ENCODE measurements around the gene CENPU. TPM values are rescaled to one million over a fixed set of nuclear protein-coding genes. Genes with fewer than 3 reads are reported as not detected.
A peak's percentile ranks its signal among the peaks of the same experiment; 100 is the strongest.
"Not testable (repeated sequence)": the region's sequence is repeated elsewhere in the genome, so short reads cannot be mapped to it uniquely, and the experiment has no call there.

The CENPU gene
- 3.1 TPM for total RNA-seq

- peak; percentile 96 for DNase-seq (ENCODE audit: low spot score)
Observed at GRCh38 chr4:184733654-184734524, at the start of gene CENPU. TSS of gene CENPU (minus strand) at chr4:184734096. CDS start at chr4:184734062, 34 bp downstream.

DNA sequence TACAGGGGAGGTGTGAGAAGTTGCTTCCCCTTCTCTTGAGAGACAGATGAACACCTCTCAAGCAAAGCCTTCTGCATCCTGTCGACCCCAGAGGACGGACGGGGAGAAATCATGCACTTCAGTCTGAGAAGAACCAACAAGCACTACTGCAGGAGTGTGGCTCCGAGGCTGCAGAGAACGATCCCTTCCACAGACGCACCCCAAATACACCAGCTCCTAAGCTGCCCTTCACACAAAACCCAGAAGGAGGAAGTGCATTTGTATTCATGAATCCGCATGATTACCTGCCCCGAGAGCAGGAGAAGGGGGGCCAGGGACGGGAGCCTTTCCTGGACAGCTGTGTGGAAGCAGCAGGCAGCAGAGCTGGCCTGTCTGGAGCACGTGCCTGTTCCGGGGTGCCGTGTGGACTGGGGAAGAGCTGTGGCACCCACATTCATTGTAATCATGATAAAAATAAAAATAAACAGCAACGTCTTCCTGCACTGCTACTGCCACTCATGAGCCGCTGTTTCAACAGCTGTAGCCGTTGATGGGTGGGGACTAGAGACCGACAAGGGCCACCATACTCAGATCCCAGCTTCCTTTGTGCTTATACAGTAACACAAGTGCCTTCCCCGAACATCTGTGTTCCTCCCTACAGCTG lies 49.0 kb upstream of the CENPU start:
- peak; percentile 58 for DNase-seq (ENCODE audit: low spot score)

GRCh38 chr4:184779160-184779559 lies 45.3 kb upstream of the CENPU start:
- DNase-seq (ENCODE audit: low spot score) = not testable (repeated sequence)

DNA sequence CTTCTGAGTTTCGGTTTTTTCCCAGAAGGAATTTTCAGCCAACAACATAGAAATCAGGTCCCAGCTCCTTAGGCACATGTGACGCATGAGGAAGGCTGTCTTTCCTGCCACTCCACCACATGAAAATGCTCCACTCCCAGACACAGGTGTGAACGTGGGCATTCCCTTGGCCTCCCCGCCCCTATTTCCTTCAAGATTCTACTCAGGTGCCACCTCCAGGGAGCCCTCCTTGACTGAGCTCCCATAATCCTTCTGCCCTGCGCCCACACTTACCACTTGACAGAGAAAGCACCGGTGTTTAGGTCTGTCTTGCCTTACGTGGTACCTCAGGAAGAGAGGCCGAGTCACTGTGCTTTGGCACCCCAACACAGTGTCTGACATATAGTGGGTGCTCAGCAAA lies 44.4 kb upstream of the CENPU start:
- no peak for DNase-seq (ENCODE audit: low spot score)

- no peak for DNase-seq (ENCODE audit: low spot score)
Observed at GRCh38 chr4:184776821-184777220, 42.9 kb upstream of the CENPU start.

DNA sequence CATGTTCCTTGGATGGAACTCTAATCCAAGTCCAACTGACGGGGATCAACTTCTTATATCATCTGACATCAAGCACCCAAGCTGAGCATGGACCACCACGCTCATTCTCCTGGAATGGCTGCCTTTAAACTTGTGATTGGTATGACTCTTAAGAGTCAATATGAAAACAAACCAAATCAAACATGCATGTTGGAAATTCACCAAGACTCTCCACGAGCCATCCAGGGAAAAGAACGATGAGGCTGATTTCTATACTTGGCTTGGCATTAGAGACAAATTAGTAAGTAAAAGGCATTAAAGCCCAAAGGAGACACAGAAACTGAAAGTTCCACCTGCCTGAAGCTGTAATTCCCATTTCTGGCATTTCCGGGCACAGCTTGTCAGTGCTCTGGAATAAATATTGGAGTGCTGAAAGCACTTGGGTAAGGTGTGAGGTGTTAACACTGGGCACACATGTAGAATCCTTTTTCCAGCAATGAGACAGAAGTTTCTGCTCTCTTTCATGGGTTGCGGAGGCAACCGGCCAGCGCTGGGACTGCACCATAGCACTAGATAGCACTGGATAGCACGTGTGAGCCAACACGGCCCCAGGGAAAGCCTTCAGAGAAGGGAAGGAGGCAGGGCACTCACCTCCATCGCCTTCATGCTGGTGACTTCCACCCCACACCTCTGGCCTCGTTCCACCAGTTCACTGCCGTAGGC lies 42.1 kb upstream of the CENPU start:
- no peak for DNase-seq (ENCODE audit: low spot score)

- DNase-seq (ENCODE audit: low spot score) = no peak
Observed at GRCh38 chr4:184774152-184774551, 40.3 kb upstream of the CENPU start.

- DNase-seq (ENCODE audit: low spot score) = no peak
Observed at GRCh38 chr4:184771416-184771815, 37.5 kb upstream of the CENPU start.

GRCh38 chr4:184769141-184769765 lies 35.4 kb upstream of the CENPU start:
- no peak for DNase-seq (ENCODE audit: low spot score)

GRCh38 chr4:184768296-184768695 lies 34.4 kb upstream of the CENPU start:
- DNase-seq (ENCODE audit: low spot score) = no peak

DNA sequence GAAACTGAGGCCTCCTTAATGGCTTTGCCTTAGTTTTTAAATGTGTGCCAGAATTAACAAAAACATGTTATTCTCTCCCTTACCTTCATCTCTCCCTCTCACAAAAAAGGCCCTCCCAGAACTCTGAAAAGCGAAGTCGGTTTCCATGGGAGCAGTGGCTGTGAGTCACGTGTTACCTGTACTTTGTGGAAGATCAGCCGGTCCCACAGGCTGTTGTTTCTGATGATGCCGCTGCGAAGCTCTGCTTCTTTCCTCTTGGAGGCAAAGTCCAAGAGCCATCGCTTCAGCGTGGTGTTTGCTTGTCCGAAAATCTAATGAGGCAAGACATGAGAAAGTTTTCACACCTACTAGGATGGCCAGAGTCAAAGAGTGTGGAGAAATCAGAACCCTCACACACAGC lies 32.5 kb upstream of the CENPU start:
- no peak for DNase-seq (ENCODE audit: low spot score)

DNA sequence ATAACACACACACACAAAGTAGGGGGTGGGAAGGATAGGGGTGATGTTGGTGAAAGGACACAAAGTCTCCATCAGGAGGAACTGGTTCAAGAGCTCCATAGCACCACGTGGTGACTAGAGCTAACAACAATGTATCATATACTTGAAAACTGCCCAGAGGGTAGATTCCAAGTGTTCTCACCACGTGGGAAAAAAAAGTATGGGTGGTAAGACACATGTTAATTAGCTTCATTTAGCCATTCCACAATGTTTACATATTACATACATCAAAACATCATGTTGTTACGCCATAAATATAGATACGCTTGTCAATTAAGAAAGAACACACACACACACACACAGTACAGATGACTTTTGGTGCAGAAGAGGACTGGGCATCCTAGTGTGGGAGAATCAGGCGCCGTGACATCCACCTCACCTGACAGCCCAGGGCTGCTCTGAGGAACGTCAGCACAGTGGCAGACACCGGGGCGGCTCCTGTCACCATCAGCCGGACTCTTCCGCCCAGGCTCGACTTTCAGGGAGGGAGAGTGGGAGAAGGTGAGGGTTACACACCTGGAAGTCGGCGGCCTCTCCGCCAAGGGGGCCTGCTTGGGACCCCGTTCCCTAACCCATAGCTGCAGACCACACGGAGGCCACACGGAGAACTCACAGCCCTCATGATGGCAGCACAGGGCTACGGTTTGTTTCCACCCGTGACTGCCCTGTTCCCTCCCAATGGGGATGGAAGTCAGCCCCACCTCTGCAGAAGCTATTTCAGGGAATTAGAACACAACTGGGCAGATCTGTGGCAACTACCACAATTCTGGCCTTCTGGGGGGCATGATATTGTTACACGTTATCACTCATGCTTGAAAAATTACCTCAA lies 31.8 kb upstream of the CENPU start:
- no peak for DNase-seq (ENCODE audit: low spot score)

DNA sequence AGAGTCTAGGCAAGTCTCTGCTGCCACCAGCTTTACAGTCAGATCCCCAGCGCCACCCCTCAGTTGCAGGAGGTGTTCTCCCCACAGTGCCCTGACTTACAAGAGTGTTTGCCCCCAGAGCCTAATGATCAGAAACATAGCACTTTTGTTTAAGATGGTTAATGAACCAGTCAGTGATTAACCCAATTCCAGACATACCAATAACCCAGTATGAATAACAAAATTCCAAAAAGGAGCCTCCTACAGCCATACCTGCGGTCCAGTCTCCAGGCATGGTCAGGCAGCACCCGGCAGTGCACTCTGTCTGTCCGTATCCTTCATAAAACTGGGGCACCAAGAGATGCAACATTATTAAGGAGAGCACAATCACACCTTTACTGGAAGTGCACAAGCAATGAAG lies 30.7 kb upstream of the CENPU start:
- no peak for DNase-seq (ENCODE audit: low spot score)

DNA sequence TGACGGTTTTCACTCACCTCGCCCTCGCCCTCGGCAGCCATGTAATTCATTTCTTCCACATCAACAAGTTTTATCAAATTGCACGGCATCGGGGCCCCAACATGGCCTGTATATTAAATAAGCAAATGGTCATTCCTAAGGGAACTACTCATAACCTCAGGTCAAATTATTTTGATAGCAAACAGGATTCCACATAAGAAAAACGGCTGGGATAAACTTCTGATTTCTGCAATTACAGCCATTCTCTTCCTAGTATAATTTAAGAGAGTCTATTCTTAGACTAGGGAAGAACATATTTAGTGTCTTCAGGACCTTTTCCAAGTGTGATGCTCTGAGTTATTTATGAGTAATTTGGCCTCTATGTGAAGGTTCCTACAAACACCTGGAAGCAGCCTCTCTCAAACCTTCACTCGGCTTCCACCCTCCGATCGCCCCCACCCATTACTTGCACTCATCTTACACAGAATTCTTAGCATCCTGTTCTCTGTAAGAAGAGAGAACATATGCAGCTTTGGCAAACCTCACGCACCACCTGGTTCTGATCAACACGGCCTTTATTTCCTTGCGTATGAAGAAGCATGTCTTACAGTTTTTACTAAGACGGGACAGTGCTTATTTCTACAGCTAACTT lies 29.4 kb upstream of the CENPU start:
- no peak for DNase-seq (ENCODE audit: low spot score)

DNA sequence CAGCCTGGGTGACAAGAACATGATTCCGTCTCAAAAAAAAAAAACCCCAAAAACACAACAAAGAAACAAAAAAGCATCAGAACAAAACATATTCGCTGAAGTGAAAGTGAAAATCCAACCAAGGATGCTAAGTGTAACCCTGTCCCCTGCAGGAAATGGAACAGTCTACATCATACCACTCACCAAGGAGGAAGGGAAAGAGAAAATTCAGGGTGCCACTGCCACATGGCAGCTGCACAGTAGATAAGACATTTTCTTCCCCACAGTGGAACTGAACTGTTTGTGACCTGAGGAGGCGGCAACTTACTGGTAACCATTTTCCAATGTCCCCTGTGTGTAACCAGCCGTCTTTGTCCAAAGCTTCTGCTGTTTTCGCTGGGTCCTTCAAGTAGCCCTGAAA lies 28.2 kb upstream of the CENPU start:
- no peak for DNase-seq (ENCODE audit: low spot score)

- DNase-seq (ENCODE audit: low spot score) = no peak
Observed at GRCh38 chr4:184760681-184761080, 26.8 kb upstream of the CENPU start.

- DNase-seq (ENCODE audit: low spot score) = no peak
Observed at GRCh38 chr4:184757810-184758209, 23.9 kb upstream of the CENPU start.

GRCh38 chr4:184756399-184756798 lies 22.5 kb upstream of the CENPU start:
- DNase-seq (ENCODE audit: low spot score) = no peak

GRCh38 chr4:184755278-184755677 lies 21.4 kb upstream of the CENPU start:
- no peak for DNase-seq (ENCODE audit: low spot score)

DNA sequence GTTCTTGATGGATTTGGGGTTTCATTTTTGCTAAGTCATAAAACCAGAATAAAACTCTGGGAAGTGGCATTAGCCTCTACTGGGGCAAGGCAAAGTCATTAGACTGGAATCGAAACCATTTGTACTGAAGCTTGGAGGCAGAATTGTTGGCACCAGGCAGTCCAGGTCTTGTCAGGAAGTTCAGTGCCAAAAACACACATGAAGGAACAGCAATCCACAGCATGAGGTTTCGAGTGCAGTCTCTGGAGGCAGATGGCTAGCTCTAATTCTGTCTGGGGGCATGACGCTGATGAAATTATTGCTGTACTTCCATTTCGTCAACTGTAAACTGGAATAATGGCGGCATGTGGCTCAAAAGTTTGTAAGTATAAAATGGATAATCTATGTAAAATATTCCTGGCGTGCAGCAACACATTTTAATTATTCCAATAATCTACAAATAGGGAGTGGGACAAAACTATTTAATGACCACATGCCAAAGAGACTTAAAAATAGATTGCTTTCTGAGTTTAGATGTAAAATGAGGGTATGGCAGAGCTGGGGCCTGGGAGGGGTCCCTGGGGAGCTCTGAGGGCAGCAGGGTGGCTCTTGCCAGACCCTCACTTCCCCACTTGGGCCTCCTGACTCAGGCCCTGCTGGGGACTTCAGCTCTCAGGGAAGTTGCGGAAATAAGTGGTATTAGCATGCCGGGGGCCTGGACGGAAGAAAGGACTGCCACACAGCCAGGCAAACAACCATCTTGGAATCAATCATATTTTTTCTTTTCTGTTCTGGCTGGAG lies 18.8 kb upstream of the CENPU start:
- no peak for DNase-seq (ENCODE audit: low spot score)

Measured in ureter (tissue), 1 donor.